NCI-H2107 treated with DMSO at 0.1 percent for 48 hours (cell line): Measurements from ENCODE around the gene NRROS.
"Not testable (repeated sequence)": the region's sequence is repeated elsewhere in the genome, so short reads cannot be mapped to it uniquely, and the experiment has no call there.

Experiments used
- DNase-seq: peaks from one replicate; lab custom pipeline; 2025; ENCODE audit not compliant: unreplicated experiment; lab: John Stamatoyannopoulos, UW

NRROS gene

DNA sequence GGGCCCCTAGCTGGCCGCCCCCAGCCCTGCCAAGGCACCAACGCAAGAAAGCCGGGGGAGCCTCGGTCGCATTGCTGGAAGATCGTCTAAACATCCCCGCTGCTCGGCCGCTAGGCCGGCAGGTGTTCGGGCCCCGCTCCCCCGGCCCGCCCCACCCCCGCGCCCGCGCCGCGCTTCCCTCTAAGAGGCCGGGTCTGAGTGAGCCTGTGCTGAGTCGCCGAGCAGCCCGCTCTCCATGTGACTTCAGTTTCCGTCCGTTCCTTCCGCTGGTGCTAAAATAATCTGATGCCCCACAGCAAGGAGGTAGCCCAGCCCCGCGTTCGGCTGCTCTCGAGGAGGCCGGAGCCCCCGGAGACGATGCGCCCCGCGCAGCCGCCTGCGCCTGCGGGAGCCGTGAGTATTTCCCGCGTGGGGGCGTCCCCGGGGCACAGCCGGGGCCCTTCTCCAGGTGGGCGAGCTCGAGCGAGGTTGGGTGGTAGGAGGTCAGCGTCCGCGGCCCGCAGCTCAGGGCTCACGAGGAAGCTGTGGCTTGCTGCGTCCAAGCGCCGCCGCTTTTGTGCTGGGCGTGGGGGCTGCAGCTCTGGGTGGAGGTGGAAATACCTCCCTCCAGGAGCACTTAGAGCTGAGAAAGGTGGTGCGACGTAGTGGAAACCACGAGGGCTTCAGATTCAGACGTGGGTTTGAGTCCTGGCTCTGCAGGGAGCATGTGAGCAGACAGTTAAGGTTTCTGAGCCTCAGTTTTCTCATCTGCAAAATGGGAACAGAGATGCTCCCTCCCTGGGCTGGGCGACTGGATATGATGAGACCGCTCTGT lies at the start of gene NRROS:
Gene NRROS (plus strand): TSS at position 212 of the 814 bp plus-strand sequence. CDS start 14,846 bp downstream, outside the sequence.
- DNase-seq = peak; percentile 55

DNA sequence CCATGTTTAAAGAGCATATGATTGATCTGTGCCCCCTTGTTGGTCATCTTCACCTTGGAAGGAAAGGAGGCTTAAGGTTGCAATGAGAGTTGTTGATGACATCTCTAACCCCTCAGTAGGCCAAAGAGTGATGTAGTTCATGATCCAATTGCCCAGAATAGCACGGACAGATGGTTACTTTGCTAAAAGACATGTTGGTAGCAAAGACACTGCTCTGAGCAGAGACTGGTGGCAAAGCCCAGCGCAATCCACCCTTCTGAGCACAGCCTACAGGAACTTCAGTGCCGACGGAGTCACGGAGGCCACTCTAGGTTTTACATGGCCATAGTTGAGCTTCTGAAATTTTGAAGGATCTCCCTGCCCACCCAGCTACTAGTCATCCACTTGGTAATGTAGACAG lies 49.2 kb upstream of the NRROS start:
- no peak for DNase-seq

DNA sequence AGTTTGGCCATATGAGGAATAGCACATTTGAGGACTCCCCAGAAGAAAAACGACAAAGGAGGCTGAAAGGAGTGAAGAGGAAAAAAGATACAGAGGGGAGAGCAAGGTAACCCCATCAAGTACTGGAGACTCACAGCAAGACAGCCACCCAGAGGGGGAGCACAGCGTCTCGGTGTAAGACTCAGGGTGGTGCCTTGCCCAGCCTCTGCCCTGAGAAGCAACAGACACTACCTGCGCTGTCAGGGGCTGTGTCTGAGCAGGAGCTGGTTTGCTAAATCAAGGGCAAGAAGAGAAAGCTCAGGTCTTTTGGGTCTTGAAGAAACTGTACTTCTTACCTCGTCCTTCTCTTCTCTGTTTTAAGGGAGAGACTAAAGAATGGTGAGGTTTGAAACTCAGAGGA lies 43.1 kb upstream of the NRROS start:
- no peak for DNase-seq

DNA sequence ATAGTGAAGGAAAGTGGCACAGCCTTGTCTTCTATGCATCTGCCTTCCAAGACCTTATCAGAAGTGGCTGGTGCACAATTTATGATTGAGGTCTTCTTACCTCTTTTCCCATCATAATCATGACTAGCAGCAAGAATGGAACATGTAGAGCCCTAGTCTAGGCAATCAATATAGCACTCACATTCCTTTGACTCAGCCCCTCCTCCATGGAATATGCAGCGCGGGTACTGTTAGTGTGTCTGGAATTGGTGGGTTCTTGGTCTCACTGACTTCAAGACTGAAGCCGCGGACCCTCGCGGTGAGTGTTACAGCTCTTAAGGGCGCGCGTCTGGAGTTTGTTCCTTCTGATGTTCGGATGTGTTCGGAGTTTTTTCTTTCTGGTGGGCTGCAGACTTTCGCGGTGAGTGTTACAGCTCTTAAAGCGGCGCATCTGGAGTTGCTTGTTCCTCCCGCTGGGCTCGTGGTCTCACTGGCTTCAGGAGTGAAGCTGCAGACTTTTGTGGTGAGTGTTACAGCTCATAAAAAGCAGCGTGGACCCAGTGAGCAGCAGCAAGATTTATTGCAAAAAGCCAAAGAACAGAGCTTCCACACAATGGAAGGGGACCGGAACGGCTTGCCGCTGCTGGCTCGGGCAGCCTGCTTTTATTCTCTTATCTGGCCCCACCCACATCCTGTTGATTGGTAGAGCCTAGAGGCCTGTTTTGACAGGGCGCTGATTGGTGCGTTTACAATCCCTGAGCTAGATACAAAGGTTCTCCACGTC lies 41.3 kb upstream of the NRROS start:
- not testable (repeated sequence) for DNase-seq

DNA sequence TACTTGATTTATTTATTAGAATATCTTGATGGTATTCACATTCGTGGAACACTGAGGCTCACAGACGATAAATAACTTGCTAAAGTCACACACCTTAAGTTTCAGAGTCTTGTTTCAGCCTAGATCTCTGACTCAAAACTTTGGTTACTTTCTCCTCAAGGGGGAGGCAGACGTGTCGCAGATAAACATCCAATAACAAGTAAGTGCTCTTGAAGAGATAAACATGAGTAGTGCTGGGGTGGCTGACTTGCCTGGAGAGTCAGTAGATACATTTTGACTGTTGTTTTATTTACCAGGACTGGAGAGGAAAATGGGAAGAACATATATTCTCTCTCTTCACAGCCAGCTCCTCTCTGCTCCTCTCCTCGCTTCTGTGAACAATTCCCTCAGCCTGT lies 39.8 kb upstream of the NRROS start:
- DNase-seq = no peak

DNA sequence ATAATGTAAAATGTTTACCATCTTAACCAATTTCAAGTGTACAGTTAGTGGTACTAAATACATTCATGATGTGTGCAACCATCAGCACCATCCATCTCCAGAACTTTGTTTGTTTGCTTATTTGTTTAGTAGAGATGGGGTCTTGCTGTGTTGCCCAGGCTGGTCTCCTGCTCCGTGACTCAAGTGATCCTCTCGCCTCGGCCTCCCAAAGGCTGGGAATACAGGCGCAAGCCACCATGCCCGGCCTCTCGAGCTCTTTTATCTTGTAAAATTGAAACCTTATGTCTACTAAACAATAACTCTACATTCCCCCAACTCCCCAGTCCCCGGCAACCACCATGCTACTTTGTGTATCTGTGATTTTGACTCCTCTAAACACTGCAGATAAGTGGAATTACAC lies 39.1 kb upstream of the NRROS start:
- no peak for DNase-seq

DNA sequence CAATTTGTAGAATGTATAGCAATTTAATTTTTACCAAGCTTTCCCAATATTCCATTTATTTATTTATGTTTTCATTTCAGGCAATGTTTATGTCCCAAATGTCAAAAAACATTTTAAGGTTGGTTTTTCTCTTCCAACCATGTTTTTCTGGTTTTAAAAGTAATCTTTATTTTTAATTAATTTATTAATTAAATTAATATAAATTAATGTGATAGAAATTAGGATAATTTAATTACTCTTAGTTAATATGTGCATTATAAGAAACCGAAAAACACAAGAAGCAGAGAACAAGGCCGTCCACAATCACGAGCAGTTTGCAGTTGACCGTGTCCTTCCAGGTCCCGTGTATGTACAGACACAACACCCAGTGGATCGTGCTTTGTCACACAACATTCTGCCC lies 36.8 kb upstream of the NRROS start:
- DNase-seq = no peak

DNA sequence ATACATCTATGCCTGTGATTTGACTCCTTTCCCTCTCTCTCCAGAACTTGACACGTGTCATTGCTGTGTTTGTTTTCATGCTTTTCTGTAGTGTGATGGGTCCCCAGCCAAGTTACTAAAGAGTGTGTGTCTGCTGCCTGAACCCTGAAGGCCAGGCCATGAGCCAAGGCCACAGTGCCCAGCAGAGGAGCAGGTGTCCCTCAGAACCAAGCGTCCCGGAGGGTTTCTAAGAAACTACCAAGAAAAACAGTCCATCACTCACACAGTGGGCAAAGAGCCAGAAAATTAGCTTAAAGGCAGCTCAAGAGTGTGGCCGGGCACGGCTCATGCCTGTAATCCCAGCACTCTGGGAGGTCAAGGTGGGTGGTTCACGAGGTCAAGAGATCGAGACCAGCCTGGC lies 35.8 kb upstream of the NRROS start:
- DNase-seq = no peak

DNA sequence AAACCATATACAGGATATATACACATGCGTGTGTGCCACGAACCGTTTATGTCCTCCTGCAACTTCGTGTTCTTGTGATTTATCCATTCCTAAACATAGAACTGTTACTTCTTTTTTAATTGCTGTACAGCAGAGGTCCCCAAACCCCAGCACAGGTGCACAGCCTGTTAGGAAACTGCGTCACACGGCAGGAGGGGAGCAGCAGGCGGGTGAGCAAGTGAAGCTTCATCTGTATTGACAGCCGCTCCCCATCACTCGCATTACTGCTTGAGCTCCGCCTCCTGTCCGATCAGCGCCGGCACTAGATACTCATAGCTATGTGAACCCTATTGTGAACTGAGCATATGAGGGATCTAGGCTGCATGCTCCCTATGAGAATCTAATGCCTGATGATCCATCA lies 34.9 kb upstream of the NRROS start:
- DNase-seq = peak; percentile 43

DNA sequence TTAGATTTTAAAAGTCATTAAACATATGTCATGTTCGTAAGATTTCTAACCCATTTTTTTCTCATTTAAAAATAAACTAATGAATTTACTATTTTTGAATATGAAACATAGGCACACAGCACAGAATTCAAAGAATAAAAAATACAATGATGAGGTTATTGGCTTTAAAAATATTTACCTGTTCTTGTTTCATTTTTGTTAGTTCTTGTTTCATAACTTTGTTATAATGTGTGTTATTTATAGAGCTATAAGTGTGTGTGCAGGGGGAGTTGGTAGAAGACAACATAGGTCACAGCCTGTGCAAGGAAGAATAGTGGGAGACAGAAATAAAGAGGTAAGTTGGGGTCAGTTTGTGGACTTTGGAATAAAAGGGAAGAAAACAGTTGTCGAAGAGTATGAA lies 30.8 kb upstream of the NRROS start:
- DNase-seq = no peak

DNA sequence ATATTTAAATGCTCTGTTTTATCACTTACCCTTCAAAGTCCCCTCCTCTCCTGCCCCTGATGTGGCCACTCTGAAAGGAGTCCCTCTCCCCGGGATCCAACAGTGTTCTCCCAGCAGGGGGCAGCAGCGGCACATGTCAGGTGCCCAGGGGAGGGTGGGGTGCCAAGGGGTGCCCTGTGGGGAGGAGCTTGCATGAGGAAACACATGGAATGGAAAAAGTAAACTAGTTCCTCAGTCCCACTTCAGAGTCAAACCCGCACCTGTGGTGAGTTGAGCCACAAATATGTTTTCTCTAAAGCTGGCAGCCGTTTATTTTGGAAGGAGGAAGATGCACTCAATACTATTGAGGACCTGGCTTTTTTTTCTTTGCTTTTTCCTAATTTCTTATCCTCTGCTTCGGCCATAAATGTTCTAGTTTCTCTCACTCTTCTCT lies 30.1 kb upstream of the NRROS start:
- DNase-seq = peak; percentile 85

DNA sequence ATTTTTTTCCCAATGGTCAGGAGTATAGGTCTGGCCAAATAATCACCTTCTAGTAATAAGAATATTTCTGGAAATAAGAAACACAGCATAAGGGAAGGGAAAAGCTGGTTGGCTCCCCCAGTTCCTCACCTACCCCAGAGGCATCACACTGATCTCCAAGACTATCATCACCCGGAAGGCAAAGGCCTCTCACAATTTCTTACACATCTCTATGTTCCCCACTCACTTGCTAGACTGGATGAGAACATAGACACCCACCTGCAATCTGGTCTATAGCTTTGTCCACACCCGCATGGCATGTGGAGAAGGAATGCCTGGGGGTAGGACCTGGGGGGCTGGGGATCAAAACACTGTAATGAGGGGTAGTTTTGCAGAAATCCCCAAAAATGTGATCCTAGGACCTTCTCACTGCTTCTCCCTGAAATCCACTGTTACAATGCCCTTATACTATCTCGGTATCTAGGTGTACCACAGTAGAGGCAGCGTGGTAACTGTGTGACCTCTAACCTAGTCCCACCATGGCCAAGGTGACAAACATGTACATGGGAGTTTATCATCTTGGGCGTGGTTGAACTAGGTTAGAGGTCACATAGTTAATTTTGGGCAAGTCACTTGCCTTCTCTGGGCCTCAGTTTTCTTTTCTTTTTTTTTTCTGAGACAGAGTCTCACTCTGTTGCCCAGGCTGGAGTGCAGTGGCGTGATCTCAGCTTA lies 29.5 kb upstream of the NRROS start:
- DNase-seq = no peak

DNA sequence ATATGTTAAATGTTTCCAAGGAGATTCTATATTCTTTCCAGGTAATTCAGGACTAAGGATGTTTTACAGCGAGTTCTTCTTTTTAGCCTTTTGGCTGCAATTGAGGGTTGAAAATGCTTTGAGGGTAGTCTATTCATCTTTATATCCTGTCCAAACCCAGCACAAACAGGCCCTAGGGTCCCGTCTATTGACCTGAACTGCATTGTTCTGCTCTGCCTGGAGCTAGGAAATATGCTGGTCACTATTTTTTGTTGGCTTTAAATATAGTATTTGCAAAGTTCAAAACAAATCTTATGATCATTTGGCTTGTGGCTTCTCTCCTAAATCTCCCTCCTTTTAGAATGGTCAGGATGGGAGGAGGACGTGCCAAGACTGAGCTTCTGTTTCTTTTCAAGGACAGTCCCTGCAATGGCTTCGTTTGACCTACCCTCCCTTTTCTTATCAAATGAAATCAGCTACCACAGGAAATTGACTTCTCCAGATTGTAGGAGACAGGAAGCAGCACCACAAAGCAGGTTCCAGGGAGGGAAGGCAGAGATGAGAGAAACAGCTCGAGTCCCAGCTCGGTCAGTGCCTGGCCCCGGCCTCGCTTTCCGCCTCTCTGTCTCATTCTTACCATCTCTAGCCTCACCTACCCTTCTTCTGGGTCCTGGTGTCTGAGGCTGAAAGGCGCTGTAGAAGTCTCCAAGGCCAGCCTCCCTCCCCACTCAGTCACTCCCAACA lies 27.6 kb upstream of the NRROS start:
- DNase-seq = no peak

DNA sequence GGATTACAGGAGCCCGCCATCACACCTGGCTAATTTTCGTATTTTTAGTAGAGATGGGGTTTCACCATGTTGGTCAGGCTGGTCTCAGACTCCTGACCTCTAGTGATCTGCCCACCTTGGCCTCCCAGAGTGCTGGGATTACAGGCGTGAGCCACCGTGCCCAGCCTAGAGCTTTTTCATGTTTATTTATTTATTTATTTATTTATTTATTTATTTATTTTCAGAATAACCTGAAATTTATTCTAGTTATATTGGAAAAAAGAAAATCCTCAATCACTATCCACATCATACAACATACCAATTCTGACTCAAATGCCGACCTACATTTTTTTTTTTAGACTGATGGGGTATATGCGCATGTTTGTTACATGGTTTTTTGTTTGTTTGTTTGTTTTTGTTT lies 24.3 kb upstream of the NRROS start:
- not testable (repeated sequence) for DNase-seq

DNA sequence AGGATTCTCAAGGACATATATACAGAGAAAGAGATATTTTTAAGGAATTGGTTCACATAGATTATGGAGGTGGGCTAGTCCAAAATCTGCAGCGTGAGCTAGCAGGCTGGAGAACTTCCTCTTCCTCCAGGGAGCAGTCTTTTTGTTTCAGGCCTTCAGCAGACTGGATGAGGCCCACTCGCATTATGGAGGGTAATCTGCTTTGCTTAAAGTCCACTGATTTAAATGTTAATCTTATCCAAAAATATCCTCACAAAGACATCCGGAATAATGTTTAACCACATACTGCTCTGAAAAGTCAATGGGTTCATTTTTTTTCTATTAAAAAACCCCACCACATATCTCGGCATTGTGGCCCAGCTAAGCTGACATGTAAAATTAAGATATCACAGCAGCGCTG lies 22.2 kb upstream of the NRROS start:
- DNase-seq = no peak

DNA sequence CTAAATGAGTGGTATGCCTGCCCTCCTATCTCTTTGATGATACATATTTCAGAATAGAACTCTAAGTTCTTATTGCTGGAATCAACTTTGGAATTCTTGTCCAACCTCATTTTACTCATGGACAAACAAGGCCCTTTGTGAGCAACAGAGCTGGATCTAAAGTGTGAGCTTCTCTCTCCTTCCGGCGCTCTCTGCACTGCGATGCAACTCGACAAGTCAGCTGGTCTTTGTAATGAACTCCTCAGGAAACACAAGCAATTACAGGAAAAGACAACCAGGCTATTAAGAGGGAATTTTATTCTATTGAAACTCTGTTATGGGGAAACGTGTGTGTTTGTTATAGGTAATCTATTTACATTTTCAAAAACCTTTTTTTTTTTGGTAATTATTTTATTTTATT lies 20.3 kb upstream of the NRROS start:
- DNase-seq = no peak

DNA sequence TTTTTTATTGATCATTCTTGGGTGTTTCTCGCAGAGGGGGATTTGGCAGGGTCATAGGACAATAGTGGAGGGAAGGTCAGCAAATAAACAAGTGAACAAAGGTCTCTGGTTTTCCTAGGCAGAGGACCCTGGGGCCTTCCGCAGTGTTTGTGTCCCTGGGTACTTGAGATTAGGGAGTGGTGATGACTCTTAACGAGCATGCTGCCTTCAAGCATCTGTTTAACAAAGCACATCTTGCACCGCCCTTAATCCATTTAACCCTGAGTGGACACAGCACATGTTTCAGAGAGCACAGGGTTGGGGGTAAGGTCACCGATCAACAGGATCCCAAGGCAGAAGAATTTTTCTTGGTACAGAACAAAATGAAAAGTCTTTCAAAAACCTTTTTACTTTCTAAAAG lies 19.9 kb upstream of the NRROS start:
- not testable (repeated sequence) for DNase-seq

DNA sequence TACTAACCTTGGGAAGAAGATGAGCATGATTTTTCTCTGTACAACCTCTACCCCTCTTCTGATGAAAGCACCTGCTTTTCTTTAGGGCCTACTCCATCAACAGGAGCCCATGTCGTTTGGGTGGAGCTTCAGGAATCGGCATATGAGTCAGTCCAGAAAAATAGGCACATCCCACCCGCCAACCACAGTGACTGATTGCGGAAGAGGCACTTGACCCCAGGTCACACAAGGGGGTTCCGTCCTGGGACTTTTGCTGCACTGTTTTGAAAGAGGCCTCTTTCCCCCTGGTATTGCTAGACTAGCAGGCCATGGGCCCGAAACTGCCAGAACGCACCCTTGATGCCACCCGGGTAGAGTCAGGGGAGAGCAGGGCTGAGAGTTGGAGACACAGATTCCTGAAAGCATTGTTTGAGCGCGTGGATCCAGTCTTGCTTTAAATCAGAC lies 19.3 kb upstream of the NRROS start:
- no peak for DNase-seq

DNA sequence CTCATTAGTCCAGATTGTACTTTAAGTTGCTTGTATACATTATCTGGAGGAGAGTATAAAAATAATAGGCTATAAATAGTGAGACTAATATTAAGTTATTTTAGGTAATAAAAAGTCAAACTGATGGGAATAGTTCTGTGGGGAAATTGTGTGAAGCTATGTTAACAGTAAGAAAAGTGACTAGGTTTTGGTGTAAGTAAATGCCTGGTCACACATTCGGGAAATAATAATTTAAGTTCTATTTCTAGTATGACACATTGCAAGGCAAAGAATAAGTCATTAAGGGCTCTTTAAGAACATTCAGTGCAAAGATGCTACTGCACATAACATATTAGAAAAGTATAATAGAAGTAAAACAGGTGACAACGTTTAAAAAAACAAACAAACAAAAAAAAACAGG lies 18.8 kb upstream of the NRROS start:
- no peak for DNase-seq

DNA sequence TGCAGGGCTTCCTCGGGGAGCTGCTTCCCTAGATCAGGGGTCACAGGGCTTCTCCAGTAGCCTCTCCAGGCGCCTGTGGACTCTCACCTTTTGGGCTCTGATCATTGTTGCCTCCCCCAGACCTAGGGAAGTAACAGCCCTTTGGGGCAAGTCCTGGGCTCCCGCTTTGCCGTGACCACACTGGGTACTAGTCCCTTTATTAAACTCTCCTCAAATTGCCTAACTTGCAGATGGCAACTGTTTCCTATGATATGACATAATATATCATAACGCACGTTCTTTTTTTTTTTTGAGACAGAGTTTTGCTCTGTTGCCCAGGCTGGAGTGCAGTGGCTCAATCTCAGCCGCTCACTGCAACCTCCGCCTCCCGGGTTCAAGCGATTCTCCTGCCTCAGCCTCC lies 17.9 kb upstream of the NRROS start:
- DNase-seq = no peak
